COR-L47 (cell line): Measurements from ENCODE around the gene KLF2.
"Not testable (repeated sequence)": the region's sequence is repeated elsewhere in the genome, so short reads cannot be mapped to it uniquely, and the experiment has no call there.

ENCODE experiments used
- DNase-seq: peaks from one replicate; lab custom pipeline; 2025; lab: John Stamatoyannopoulos, UW

The KLF2 gene

GRCh38 chr19:16324384-16325160, at the start of gene KLF2:
TSS of gene KLF2 (plus strand) at chr19:16324826. CDS start at chr19:16324924, 98 bp downstream.
- DNase-seq = peak; percentile 28

DNA sequence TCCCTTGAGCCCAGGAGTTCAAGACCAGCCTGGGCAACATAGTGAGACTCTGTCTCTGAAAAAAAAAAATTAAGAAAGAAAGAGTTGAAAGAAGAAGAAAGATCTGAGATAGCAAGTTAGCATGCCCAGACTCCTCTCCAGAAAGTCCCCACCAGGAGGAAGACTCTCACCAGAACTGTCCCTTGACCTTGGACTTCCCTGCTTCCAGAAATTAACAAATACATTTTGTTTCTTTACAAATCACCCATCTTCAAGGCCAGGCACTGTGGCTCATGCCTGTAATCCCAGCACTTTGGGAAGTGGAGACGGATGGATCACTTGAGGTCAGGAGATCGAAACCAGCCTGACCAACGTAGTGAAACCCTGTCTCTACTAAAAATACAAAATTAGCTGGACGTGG, 44.3 kb upstream of the KLF2 start:
- no peak for DNase-seq

DNA sequence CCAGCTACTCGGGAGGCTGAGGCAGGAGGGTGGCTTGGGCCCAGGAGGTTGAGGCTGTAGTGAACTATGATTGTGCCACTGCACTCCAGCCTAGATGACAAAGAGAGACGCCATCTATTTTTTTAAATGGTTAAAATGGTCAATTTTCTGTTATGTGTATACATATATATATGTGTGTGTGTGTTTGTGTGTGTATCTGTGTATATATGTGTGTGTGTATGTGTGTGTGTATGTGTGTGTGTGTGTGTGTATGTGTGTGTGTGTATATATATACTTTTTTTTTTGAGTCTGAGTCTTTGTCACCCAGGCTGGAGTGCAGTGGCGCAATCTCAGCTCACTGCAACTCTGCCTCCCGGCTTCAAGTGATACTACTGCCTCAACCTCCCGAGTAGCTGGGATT, 42.9 kb upstream of the KLF2 start:
- DNase-seq = no peak

DNA sequence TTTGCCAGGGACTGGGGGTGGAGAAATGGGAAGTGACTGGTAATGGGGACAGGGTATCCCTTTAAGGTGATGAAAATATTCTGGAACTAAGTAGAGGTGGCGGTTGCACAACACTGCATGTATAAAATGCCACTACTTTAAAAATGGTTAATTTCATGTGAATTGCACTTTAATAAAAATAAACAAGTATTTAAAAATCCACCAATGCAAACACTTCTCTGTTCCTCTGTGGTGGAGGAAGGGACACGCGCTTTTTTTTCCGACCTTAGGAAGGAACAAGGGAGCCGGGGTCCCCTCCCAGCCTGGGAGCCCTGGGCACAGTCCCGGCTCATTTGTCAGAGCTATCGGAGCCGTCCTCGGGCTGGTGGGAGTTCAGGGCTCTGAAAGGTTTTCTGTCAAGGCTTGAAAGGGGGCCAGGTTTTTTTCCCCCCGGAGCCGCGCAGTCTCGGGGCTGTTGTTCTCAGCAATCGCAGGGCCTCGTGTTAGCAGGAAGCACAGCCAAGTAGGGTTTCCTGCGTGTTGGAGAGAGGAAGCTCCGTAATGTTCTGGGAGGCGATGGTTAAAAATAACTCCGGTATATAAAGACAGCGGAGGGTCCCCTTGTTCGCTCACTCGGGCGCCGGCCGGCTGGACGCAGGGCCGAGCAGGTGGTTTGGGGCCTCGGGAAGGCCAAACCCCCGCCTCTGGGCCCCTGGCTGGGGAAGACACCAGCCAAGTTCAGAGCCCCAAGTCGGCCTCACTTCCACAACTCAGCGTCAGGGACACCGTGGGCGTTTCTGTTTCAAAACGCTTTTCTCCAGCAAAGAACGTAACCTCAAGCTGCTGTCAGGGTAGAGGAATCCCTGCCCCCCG, 41.2 kb upstream of the KLF2 start:
- DNase-seq = no peak

GRCh38 chr19:16284505-16284904, 40.1 kb upstream of the KLF2 start:
- no peak for DNase-seq

GRCh38 chr19:16285079-16285478, 39.5 kb upstream of the KLF2 start:
- DNase-seq = not testable (repeated sequence)

DNA sequence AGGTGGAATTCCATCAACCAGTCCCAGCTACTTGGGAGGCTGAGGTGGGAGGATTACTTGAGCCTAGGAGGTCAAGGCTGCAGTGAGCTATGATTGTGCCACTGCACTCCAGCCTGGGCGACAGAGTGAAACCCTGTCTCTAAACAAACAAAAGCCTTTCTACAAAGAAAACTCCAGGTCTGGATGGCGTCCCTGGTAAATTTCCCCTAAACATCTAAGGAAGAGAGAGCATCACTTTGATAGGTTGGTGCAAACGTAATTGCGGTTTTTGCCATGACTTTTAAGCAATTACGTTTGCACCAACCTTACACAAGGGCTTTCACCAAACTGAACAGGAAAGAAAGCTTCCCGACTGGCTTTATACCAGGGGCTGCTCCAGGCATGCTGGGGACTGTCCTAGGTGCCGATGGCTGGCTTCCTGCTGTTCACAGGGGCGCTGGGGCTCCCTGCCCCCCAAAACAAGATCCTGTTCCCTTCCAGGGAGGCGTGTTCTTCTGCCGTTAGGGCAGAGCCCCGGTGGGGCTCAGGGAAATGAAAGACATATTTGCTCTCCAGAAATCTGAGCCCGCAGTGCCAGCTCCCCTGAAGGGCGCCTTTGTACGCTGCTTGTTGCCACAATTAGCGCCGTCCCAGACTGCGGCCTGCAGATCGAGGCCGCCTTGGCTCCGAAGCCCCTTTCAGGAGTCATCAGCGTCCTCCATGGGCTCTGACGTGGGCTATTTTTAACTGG, 38.7 kb upstream of the KLF2 start:
- peak; percentile 80 for DNase-seq

DNA sequence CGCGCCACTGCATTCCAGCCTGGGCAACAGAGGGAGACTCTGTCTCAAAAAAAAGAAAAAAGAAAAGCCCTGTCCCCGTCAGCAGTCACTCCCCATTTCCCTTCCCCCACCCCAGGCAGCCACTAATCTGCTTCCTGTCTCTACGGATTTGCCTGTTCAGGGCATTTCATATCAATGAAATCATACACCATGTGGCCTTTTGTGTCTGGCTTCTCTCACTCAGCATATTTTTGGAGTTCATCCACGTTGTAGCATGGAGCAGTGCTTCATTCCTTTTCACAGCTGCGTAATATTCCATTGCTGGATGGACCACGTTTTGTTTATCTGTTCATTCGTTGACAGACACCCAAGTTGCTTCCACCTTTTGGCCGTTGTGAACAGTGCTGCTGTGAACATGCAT, 36.1 kb upstream of the KLF2 start:
- no peak for DNase-seq

GRCh38 chr19:16289594-16289993, 35.0 kb upstream of the KLF2 start:
- no peak for DNase-seq

DNA sequence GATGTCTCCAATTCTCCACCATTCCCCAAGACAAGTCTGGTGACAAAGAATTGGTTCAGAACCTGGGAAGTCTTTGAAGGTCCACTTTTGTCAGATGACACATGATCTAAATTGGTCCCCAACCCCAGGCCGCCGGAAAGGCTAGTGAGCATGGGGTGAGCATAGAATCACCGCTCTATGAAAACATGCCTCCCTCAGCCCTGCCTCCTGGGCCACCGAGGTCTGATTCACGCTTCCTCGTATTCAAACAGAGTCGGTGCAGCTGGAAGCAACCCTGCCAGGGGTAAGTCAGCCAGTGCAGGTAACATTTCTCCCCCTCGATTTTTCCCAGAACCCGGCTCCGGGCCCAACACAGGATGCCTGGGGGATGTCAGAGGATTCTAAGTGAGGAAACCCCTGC, 33.9 kb upstream of the KLF2 start:
- DNase-seq = no peak

DNA sequence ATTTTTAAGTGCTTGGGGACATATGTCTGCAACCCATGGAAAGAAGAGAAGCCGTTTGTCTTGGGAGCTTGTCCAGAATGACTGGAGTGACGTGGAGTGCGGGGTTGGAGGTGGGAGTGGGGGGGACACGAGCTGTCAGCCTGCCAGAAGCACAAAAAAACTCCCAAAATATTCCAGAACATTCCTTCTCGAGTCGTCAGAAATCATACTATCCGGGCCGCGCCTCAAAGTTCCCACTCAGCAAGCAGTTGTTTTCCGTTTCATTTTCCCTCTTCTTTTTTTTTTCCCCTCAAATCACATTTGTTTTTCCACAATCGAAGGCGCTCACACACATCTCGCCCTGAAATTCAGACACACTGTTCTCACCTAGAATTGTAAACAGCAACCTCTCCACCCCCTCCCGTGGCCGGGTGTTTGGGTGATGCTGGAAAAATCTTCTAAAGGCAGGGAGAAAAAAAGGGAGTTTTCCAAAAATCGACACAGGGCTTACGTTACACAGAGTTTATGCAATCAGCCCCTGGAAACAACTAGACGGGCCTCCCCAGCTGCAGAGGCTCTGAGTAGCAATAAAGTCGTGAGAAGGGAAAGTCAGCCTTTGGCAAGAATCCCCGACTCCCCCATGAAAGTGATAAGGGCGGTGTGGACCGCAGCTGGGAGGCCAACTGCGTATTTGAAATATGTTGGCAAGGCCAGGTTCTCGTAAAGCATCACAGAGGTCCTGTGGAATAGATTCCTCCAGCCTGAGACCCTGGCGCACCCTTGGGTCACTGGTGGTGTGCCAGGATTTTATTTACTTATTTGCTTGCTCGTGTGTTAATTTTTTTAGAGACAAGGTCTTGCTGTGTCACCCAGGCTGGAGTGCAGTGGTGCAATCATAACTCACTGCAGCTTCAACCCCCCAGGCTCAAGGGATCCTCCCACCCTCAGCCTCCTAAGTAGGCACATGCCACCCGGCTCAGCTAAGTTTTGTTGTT, 31.2 kb upstream of the KLF2 start:
- DNase-seq = no peak

GRCh38 chr19:16295057-16295456, 29.6 kb upstream of the KLF2 start:
- no peak for DNase-seq

DNA sequence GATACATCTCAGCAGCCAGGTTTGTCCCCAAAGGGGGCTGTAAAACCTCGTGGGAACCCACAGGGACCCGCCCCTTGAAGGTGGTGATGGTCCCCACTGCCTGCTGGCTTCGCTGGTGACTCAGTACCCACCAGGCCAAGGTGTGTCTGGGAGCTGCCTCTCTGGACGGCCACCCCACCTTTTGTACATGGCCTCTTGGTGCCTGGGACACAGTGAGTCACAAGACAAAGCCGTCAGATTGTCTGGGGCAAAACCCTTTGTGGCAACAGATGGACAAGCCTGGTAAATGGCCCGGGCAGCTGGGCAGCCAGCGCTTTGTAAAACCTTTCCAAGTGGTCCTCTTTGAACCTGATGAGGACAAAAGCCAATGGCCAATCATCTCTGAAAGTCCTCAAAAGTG, 27.9 kb upstream of the KLF2 start:
- no peak for DNase-seq

- DNase-seq = no peak
Observed at GRCh38 chr19:16297575-16298178, 26.9 kb upstream of the KLF2 start.

- no peak for DNase-seq
Observed at GRCh38 chr19:16298334-16298733, 26.3 kb upstream of the KLF2 start.

GRCh38 chr19:16301999-16302694, 22.5 kb upstream of the KLF2 start:
- DNase-seq = no peak

DNA sequence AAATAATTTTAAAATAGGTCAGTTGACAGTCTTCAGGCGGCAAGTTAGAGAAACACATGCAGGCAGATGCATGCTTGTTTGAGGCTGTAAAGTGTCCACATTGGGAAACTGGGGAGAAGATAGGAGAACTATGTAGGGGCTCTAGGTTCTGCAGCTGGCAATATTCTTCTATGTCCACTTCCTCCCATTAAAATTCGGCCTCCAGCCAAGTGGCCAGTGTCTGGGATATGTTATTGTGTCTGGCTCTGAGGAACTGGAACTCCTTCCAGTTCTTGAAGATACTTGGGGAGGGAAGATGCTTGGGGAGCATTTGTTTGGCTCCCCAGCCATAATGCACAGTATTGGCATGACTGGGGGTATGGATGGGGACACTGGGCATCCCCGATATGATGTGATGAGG, 20.9 kb upstream of the KLF2 start:
- DNase-seq = no peak

- DNase-seq = not testable (repeated sequence)
Observed at GRCh38 chr19:16304511-16304910, 20.1 kb upstream of the KLF2 start.

DNA sequence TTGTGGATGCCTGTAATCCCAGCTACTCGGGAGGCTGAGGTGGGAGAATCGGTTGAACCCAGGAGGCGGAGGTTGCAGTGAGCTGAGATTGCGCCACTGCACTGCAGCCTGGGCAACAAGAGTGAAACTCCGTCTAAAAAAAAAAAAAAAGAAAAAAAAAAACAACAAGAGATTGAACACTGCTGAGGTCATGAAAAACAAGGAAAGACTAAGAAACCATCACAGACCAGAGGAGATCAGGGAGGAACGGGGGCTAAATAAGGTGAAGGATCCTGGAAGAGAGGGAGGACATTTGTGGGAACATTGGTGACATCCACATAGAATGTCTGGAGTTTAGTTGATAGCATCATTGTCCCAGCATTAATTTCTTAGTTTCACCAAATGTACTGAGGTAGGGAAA, 19.6 kb upstream of the KLF2 start:
- DNase-seq = not testable (repeated sequence)

- no peak for DNase-seq
Observed at GRCh38 chr19:16306728-16307402, 17.8 kb upstream of the KLF2 start.
